Neural progenitor cell (in vitro differentiated cells): ENCODE data around the gene CSRNP3.

Source experiments
- CTCF ChIP-seq: fragments of 200-600 bp; sonication (generic); IDR thresholded peaks from 2 replicates; pipeline ENCODE4 v1.5.1; 2017; ENCODE audit warnings: antibody characterized with exemption, mild to moderate bottlenecking
- EZH2 ChIP-seq: fragments of 200-600 bp; sonication (generic); IDR thresholded peaks from 2 replicates; pipeline ENCODE4 v1.6.1; 2017; ENCODE audit warnings: antibody characterized with exemption, mild to moderate bottlenecking, moderate library complexity
- EZH2phosphoT487 ChIP-seq: fragments of 200-600 bp; sonication (generic); IDR thresholded peaks from 2 replicates; pipeline ENCODE4 v1.6.1; 2017; ENCODE audit warnings: antibody characterized with exemption

- TF ChIP-seq CTCF (no peak), EZH2phosphoT487 (no peak), EZH2 (no peak)
These were observed 123.6 kb downstream of the CSRNP3 start for GRCh38 chr2:165593081-165593480.
